GM18873 (cell line): ENCODE measurements around the gene KIAA2012.

ENCODE experiments used
- ATAC-seq: cut with Tn5 transposase; IDR thresholded peaks from one replicate; pipeline ENCODE4 v1.9.1; 2021; ENCODE audit warnings: mild to moderate bottlenecking, moderate library complexity, moderate number of reproducible peaks; ENCODE audit not compliant: unreplicated experiment, low FRiP score

KIAA2012 gene

DNA sequence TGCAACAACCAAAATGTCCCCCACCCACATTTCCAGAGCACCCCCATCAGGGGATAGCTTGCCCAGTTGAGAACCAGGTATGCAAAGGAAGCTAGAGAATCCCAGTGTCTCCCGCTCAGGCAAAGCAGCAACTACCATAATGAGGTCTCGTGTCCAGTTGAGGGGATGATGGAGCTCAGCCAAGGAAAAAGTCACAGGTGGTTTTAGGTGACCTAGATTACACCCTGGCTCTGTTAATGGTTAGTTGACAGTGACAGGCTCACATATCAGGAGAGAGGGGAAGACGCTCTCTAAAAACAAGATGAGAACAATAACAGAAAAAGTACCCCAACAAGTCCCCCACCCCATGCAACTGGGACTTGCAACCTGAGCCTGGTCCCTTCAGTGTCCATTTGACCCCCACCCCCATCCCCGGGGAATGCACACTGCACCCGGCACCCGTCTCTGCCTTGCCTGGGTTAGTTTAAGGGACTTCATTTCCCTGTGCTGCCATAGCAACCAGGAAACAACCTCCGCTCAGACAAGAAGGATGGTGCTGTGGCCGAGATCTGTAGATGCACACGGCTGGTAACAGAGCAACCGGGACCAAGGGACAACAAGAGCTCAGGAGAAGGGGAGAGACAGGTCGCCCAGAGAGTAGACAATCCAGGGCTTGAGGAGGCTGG, at the start of gene KIAA2012:
Gene KIAA2012, plus strand, starts transcription at position 519 of the 665 bp plus-strand sequence. CDS start 373 bp downstream, outside the sequence.
- no peak for ATAC-seq

DNA sequence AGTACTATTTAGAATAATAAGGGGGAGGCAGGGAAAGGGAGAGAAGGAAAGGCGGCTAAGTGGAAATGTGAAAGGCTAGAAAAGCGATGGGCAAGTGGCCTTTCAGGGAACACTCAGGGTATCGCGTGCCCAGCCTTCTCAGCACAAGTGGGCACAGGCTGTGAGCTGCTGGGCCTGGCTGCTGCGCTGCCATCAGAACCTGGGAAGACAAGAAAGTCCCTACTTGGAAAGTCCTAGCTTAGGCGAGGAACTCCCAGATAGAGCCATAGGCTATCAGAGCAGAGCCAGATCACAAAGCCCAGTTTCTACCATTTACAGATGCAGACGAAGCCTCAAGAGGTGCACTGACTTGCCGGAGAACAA, 49.2 kb upstream of the KIAA2012 start:
- no peak for ATAC-seq

DNA sequence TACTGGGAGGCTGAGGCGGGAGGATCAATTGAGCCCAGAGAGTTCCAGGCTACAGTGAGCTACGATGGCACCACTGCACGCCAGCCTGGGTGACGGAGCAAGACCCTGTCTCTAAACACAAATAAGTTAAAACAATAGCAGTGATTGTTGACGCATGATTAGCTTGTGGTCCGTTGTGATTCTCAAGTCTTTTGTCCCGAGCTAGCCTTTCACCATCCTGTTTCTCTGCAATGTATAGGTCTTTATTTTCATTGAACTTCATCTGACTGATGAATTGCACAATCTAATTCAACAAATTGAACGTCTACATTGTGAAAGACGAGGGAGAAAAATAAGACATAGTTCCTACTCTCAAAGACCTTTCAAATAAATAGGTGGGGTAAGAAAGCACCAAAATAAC, 48.2 kb upstream of the KIAA2012 start:
- ATAC-seq: no peak

DNA sequence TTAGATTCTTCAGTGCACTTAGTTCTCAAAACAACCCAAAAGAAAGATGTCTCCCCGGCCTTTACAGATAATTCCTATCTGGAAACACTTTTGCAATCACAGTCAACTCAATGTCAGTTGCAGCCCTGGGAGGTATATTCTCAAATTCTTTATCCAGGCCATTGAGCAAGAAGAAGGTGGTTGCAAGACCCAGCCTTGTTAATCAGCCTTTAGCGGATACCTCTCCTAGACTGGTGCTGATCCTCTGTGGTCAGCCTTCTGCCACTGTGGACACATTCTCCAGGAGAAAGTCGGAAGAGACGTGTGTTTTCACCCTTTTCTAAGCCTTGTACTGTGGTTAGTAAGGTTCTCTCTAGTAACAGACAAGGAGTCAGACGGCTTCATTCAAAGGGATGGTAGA, 47.2 kb upstream of the KIAA2012 start:
- no peak for ATAC-seq

DNA sequence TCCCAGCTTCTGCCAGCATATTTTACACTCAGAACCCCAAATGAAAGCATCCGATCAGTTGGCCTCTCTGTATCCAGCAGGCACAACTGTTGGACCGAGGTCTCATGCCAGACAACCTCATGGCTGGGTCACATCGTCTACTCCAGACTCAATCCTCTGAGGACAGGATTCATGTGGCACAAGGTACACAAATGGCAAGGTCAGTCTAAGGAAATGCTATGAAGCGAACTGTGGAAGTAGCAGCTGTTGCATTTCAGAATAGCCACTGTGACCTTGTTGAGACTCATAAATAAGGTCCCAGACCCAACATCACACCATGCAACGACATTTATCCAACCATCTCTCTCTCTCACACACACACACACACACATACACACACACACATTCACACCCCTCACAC, 46.5 kb upstream of the KIAA2012 start:
- ATAC-seq: no peak

DNA sequence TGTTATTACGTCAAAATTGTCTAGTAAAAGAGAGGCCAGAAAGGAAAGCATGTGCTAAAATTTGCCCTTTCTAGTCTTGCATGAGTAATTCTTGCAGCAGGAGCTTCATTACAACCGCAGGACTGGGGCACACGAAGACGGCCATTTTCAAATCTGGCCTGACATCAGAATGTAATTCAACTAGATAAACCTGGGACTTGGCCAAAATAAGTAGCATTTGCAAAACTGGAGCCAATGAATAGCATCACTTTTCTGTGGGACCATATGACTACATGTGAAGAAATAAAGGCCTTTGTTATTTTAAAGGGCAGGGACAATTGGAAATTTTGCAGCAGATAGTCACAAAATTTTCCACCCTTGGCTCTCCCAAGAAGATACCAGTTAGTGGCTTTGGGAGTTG, 42.4 kb upstream of the KIAA2012 start:
- no peak for ATAC-seq

DNA sequence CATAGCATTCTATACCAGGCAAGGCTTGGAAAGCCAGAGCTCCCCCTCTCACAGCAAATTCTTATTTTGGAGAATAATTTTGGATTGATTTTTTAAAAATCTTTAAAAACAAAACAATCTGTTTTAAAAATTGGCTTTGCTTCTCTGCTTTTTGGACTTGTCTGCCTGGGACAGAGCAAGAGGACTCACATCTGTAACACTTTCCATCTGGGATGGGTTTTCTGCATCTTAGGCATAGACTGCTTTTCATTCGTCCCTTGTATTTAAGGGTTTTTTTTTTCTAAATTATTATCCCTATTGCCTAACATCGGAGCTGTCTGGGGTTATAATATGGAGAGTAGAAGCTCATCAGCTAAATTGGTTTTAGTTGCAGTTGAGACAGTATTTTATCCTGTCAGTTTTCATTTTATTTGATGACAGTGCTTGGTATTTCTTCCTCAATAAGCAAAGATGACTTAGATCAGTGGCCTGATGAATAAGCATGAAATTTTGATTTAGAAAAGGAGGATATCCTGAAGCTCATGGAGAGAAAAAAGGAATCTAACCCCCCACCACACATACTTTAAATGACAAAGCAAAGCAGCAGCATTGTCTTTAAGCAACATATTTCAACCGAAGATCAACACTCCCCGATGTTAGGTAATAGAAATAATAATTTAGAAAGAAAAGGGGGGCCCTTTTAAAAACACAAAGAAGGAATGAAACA, 41.7 kb upstream of the KIAA2012 start:
- no peak for ATAC-seq

DNA sequence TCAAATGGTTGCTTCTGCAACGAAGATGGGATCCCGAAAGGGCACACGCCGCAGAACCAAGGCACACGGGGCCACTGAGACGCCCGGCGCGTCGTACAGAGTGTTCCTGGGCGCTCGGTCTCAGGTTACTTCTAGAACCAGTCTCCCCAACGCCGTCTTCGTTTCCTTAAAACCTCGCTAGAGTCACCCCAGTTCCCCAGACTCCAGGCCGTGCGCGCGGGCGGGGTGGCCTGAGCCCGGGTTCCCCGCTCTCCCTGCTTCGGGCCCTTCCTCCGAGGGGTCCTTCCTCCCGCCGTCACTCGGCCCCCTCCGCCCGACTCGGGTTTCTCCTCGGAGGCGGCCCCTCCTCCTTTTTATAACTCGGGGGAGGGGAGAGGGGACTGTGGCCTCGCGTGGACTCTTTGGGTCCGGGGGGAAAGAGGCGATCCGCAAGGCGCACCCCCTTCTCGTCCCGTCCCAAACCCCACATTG, 40.2 kb upstream of the KIAA2012 start:
- ATAC-seq: no peak

DNA sequence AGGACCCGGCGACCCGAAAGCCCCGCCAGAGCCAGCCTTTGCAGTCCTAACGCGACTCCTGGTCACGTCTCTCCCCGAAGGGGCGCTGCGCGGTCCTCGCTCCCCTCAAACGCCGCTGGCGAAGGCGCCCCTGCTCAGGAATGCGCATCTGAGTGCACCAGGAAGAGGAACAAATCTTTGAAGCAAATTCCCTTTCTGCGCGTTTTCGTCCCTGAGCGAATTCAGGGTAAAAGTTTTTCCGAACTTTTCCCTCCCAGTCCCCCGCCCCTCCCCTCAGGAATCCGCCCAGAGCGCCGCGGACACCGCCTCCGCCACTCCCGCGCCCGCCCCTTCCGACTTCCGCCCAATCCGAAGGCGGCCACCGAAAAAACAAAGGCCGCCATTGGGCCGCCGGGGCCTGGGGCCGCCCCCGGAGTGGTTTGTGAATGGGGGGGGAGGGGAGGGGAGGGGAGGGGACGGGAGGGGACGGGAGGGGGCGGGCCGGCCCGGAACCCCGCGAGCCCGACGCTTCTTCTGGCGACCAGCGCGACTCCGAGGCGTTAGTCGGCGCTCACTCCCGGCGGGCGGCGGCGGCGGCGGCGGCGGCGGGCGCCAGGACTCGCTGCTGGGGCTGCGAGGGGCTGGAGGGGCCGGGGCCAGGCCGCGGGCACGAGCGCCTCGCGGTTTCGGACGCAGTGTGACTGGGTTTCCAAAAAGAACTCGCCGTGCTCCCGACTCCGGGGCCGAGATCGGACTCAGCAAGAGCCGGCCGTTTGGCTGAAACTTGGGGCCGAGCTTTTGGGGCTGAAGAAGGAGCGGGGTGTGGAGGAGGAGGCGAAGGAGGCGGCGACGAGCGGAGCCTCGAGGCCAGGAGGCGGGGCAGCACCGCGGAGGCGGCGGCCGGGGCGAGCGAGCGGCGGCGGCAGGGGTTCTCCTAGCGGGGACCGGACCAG, 39.5 kb upstream of the KIAA2012 start, which contains the start of gene FZD7:
Gene FZD7, plus strand, starts transcription at position 539 of the 932 bp plus-strand sequence. CDS start 793 bp downstream, outside the sequence.
- ATAC-seq: peak; percentile 54

DNA sequence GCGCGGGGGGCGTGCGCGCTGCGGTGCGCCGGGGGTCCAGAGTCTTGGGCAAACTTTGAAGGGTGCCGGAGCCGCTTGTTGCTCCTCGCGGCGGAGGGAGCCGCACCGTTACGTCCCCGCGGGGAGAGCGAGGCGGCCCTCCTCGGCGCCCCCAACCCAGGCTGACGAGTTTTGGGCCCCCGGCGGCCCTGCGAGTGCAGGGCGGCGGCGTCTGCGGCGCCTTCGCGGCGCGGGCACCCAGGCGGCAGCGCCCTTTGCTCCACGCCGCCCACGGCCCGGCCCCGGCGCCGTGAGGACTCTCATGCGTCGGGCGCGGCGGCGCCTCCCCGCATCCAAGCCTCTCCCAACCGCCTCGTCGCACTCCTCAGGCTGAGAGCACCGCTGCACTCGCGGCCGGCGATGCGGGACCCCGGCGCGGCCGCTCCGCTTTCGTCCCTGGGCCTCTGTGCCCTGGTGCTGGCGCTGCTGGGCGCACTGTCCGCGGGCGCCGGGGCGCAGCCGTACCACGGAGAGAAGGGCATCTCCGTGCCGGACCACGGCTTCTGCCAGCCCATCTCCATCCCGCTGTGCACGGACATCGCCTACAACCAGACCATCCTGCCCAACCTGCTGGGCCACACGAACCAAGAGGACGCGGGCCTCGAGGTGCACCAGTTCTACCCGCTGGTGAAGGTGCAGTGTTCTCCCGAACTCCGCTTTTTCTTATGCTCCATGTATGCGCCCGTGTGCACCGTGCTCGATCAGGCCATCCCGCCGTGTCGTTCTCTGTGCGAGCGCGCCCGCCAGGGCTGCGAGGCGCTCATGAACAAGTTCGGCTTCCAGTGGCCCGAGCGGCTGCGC, 38.6 kb upstream of the KIAA2012 start:
- ATAC-seq: peak; percentile 14

DNA sequence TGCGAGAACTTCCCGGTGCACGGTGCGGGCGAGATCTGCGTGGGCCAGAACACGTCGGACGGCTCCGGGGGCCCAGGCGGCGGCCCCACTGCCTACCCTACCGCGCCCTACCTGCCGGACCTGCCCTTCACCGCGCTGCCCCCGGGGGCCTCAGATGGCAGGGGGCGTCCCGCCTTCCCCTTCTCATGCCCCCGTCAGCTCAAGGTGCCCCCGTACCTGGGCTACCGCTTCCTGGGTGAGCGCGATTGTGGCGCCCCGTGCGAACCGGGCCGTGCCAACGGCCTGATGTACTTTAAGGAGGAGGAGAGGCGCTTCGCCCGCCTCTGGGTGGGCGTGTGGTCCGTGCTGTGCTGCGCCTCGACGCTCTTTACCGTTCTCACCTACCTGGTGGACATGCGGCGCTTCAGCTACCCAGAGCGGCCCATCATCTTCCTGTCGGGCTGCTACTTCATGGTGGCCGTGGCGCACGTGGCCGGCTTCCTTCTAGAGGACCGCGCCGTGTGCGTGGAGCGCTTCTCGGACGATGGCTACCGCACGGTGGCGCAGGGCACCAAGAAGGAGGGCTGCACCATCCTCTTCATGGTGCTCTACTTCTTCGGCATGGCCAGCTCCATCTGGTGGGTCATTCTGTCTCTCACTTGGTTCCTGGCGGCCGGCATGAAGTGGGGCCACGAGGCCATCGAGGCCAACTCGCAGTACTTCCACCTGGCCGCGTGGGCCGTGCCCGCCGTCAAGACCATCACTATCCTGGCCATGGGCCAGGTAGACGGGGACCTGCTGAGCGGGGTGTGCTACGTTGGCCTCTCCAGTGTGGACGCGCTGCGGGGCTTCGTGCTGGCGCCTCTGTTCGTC, 37.7 kb upstream of the KIAA2012 start:
- no peak for ATAC-seq

DNA sequence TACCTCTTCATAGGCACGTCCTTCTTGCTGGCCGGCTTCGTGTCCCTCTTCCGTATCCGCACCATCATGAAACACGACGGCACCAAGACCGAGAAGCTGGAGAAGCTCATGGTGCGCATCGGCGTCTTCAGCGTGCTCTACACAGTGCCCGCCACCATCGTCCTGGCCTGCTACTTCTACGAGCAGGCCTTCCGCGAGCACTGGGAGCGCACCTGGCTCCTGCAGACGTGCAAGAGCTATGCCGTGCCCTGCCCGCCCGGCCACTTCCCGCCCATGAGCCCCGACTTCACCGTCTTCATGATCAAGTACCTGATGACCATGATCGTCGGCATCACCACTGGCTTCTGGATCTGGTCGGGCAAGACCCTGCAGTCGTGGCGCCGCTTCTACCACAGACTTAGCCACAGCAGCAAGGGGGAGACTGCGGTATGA, 37.1 kb upstream of the KIAA2012 start:
- no peak for ATAC-seq

DNA sequence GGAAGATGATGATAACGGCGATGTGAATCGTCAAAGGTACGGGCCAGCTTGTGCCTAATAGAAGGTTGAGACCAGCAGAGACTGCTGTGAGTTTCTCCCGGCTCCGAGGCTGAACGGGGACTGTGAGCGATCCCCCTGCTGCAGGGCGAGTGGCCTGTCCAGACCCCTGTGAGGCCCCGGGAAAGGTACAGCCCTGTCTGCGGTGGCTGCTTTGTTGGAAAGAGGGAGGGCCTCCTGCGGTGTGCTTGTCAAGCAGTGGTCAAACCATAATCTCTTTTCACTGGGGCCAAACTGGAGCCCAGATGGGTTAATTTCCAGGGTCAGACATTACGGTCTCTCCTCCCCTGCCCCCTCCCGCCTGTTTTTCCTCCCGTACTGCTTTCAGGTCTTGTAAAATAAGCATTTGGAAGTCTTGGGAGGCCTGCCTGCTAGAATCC, 36.4 kb upstream of the KIAA2012 start:
- no peak for ATAC-seq

DNA sequence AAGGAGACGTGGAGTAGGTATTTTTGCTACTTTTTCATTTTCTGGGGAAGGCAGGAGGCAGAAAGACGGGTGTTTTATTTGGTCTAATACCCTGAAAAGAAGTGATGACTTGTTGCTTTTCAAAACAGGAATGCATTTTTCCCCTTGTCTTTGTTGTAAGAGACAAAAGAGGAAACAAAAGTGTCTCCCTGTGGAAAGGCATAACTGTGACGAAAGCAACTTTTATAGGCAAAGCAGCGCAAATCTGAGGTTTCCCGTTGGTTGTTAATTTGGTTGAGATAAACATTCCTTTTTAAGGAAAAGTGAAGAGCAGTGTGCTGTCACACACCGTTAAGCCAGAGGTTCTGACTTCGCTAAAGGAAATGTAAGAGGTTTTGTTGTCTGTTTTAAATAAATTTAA, 36.0 kb upstream of the KIAA2012 start:
- ATAC-seq: no peak

DNA sequence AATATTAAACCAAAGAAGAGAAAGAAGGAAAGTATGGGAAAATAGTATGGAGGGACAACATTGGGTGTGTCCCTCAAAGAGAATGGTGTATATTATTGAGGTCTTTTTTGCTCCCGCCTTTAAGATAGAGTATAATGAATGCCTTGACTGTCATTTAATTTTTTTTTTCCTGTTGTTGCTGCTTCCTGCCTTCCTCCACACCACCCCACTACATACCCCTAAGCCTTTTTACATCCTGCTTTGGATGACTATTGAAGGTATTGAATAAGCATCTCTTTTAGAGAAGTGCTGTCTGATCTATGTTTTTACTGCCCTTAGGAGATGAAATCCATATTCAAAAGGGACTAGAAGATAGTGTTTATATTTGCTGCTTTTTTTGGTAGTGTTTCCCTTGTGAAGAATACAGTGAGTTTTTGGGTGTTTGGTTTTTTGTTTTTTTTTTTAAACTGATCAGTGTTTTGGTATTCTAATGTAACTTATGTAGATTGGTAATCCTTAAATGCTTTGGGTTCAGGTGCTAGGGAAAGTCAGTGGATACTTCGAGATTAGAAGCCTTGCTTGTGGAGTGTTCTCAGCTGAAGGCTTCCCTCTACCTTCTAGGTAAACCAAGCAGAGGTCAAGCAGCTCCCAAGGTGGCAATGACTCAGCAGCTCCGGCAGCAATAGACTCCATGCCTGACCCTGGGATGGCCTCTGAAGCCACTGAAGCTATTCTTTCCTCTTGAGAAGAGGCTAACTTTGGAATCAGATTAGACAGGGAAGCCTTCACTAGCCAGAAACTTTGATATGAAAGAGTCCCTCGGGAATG, 34.4 kb upstream of the KIAA2012 start:
- ATAC-seq: no peak

DNA sequence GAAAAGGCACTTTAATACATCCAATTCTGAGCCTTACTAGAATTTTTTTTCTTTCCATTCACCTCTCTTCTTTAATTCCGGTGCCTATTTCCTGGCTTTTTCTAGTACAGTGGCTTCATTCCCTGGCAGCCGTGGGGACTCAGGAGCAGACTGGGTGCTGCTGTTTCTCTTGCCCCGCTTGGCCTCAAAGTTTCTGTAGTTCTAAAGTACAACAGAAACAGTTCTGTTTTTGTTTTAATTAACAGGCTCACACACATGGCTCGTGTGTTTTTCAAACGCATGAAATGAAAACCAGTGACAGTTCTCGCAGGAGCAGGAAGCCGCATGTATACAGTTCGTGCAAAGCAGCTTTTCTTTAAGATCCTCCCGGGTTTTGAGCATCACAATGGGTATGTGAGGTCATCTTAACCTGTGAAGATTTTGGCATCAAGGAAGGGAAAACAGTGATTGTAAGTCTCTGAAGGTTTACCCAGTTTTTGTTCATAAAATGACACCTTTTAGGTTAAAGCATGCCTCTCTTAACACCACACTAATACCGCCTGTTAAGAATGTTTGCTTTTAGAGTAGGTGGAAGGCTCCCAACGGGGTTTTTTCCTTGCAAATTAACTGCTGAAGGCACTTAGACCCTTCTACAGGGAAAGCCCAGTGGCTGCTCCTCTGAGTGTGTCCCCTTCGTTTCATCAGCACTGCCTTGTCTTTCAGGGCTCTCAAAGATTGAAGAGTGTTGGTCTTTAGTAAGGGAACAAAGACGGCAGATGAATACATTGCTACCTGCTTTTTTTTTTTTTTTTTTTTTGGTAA, 33.6 kb upstream of the KIAA2012 start:
- ATAC-seq: no peak

DNA sequence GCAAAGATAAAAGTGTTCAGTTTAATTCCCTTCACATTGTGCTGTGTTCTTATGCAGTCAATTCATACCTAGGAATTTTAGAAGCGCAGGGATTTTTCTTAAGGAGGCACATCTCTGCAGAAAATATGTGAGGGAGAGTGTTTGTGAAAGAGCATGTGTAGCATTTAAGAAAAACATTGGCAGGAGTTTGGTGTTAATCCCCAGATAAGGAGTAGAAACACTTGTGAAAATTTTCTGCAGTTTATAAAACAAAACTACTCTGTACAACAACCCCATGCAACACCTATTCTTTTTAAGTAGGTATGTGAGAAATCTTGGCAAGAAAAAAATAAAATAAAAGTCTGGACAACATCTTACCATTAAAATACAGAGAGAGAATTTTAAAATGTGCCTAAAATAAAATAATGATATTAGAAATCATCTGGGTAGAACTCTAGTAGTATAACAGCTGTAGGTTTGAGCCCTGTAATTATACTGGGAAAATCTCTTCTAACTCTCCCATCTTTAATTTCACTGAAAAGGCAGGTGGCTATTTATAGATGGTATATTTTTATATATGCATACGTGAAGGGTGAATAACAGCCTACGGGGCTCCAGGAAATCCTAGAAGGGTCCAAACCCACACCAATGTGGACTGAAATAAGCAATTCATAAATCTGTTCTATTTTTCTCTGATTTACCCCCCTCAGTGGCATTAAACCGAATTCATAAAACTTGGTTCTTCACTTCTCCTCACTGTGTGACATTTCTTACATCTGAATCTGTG, 32.8 kb upstream of the KIAA2012 start:
- ATAC-seq: no peak
